Gastrocnemius medialis (tissue), 4 donors: ENCODE results near the gene SYT15.

ENCODE experiments used
- POLR2A ChIP-seq, 2 donors: fragments of 450-650 bp; IDR thresholded peaks; one replicate each; pipeline ENCODE4 v1.6.1; 2017; ENCODE audit warnings: antibody characterized with exemption in 2 of 2, mild to moderate bottlenecking in 2 of 2, moderate library complexity in 2 of 2
- TF ChIP-seq, protein P1 (sequence below), 5 experiments: fragments of 450-650 bp in 3 of 5; fragments of 200-600 bp in 2 of 5; sonication (generic) in 2 of 5; IDR thresholded peaks in 4 of 5; conservative IDR thresholded peaks in 1 of 5; 1 replicate in 4 of 5; 2 replicates in 1 of 5; pipeline ENCODE4 v1.5.1; 2016 to 2019; ENCODE audit warnings: antibody characterized with exemption in 5 of 5, mild to moderate bottlenecking in 3 of 5, moderate library complexity in 3 of 5

GRCh38 chr10:46544989-46545791 is 33.7 kb upstream of the SYT15 start:
- TF ChIP-seq, protein P1, sequence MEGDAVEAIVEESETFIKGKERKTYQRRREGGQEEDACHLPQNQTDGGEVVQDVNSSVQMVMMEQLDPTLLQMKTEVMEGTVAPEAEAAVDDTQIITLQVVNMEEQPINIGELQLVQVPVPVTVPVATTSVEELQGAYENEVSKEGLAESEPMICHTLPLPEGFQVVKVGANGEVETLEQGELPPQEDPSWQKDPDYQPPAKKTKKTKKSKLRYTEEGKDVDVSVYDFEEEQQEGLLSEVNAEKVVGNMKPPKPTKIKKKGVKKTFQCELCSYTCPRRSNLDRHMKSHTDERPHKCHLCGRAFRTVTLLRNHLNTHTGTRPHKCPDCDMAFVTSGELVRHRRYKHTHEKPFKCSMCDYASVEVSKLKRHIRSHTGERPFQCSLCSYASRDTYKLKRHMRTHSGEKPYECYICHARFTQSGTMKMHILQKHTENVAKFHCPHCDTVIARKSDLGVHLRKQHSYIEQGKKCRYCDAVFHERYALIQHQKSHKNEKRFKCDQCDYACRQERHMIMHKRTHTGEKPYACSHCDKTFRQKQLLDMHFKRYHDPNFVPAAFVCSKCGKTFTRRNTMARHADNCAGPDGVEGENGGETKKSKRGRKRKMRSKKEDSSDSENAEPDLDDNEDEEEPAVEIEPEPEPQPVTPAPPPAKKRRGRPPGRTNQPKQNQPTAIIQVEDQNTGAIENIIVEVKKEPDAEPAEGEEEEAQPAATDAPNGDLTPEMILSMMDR (IDR thresholded peaks at IDR 0.05 in 4 of 5, conservative IDR thresholded peaks at IDR 0.05 in 1 of 5): no peak
- no peak for TF ChIP-seq POLR2A (IDR thresholded peaks at IDR 0.05)
